Measurements from ENCODE around the gene CNPY4. TPM values are rescaled to one million over a fixed set of nuclear protein-coding genes. Genes with fewer than 3 reads are reported as not detected.
A peak's percentile ranks its signal among the peaks of the same experiment; 100 is the strongest.

CNPY4 gene
- total RNA-seq, 2 experiments from 2014 or later, result 20.9 to 26.7 TPM

DNA sequence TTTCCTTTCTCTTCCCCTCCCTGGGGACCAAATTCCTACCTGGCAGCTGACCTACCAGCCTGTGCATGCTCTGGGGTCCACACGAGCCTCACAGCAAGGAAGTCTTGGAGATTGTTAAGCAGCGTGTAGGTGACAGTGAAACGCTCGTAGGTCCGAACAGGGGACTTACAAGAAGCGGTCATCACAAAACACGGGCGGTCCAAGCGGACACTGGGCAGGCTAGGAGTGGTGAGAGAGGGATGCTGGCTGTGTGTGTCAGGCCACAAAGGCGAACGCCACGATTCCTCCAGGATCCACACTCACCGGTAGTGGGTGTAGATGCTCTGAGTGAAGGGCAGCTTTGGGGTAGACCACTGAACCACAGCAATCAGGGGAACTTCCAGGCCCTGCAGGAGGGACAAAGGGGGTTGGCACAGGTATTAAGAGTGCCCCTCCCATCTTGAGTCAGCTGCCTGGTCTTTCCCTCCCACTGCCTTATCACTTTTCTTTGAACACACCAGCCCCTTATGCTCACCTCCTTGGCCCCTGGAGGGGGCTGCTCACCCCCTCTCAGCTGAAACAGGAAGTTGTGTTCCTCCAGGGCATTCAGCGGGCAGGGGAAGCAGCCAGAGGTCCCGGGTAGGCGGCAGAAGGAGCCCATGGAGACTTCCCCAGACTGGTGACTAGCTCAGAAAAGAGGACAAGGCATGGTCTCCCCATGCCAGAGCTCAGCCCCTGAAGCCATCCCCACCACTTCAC lies 37.1 kb downstream of the CNPY4 start:
- Histone ChIP-seq H3K9me2 (ENCODE audit: insufficient read depth, low read length) (no peaks in the 10 kb centered on the region), H2AFZ (ENCODE audit: low read length) (no peak overlapping the region), H3K79me2 (ENCODE audit: insufficient read depth, low read depth, low read length) (peaks cover 28% of the 10 kb centered on the region; the same call in 1 of the 2 replicates), H3K4me2 (ENCODE audit: low read length) (peak overlapping the region; percentile 98), H3K4me1 (ENCODE audit: insufficient read depth, low read length, poor library complexity, severe bottlenecking) (peaks cover 51% of the 10 kb centered on the region), H3K27ac (ENCODE audit: low read depth, low read length, poor library complexity, severe bottlenecking) (peak overlapping the region; percentile 62), H3K36me3 (ENCODE audit: insufficient read depth, low read length) (peaks cover 61% of the 10 kb centered on the region), H3K4me3 (ENCODE audit: low read depth, low read length, poor library complexity, severe bottlenecking) (peak overlapping the region; percentile 93), H4K20me1 (ENCODE audit: insufficient read depth, low read length) (peaks cover 10% of the 10 kb centered on the region; the same call in 1 of the 2 replicates), H3K9me3 (ENCODE audit: low read length) (no peaks in the 10 kb centered on the region)
- intact Hi-C loops (cut with micrococcal nuclease; ENCODE audit: unreplicated experiment), result loop anchor here (5.0 kb wide), 1 partner anchor 61 kb away; the partner anchor contains the start of gene PVRIG
- ChIA-PET CTCF (ENCODE audit: unreplicated experiment) (no interaction called here), POLR2A (interaction anchor here (0.5 to 2.0 kb wide), 4 partner anchors 8 to 366 kb away, joined by 3 to 7 read pairs (median 3); partner anchors contain the start of gene LAMTOR4)
- BruUV-seq (replicated peaks), result TSS peak; percentile 25
- DNase-seq (ENCODE audit: low spot score), result no peak
- no peak for TF ChIP-seq EZH2phosphoT487 (IDR thresholded peaks at IDR 0.05; ENCODE audit: borderline replicate concordance, low read depth, low read length)
- TF ChIP-seq, protein P1, sequence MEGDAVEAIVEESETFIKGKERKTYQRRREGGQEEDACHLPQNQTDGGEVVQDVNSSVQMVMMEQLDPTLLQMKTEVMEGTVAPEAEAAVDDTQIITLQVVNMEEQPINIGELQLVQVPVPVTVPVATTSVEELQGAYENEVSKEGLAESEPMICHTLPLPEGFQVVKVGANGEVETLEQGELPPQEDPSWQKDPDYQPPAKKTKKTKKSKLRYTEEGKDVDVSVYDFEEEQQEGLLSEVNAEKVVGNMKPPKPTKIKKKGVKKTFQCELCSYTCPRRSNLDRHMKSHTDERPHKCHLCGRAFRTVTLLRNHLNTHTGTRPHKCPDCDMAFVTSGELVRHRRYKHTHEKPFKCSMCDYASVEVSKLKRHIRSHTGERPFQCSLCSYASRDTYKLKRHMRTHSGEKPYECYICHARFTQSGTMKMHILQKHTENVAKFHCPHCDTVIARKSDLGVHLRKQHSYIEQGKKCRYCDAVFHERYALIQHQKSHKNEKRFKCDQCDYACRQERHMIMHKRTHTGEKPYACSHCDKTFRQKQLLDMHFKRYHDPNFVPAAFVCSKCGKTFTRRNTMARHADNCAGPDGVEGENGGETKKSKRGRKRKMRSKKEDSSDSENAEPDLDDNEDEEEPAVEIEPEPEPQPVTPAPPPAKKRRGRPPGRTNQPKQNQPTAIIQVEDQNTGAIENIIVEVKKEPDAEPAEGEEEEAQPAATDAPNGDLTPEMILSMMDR (conservative IDR thresholded peaks at IDR 0.05; ENCODE audit: low read length), result no peak

DNA sequence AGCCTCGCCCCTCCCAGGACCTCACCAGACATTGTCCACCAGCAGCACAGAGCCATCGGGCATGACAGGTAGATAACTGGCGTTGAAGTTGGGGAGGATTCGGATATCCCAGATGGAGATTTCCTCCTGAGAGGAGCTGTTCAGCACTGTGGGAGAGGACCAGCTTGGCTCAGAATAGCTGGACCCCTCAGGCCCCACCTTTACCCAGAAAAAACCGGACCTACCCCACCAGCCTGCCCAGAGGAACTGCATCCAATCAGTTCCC lies 37.6 kb downstream of the CNPY4 start:
- DNase-seq (ENCODE audit: low spot score), result no peak
- no peaks in the 10 kb centered on the region for H3K9me3 ChIP-seq (ENCODE audit: low read length)
- no peak for TF ChIP-seq EZH2phosphoT487 (IDR thresholded peaks at IDR 0.05; ENCODE audit: borderline replicate concordance, low read depth, low read length)
- TF ChIP-seq, protein P1 (conservative IDR thresholded peaks at IDR 0.05; ENCODE audit: low read length), result no peak
- peaks cover 10% of the 10 kb centered on the region; the same call in 1 of the 2 replicates for H4K20me1 ChIP-seq (ENCODE audit: insufficient read depth, low read length)
- CTCF ChIA-PET (ENCODE audit: unreplicated experiment), result interaction anchor here (1.1 kb wide), 1 partner anchor 32 kb away, joined by 3 read pairs; no protein-coding TSS in a partner anchor
- intact Hi-C loops (cut with micrococcal nuclease; ENCODE audit: unreplicated experiment), result loop anchor here (5.0 kb wide), 1 partner anchor 60 kb away; the partner anchor contains the start of gene PVRIG
- no TSS peak for BruUV-seq (replicated peaks)
- peaks cover 56% of the 10 kb centered on the region for H3K36me3 ChIP-seq (ENCODE audit: insufficient read depth, low read length)
- no peaks in the 10 kb centered on the region for H3K9me2 ChIP-seq (ENCODE audit: insufficient read depth, low read length)
- peak overlapping the region; percentile 62 for H3K27ac ChIP-seq (ENCODE audit: low read depth, low read length, poor library complexity, severe bottlenecking)
- peak overlapping the region; percentile 98 for H3K4me2 ChIP-seq (ENCODE audit: low read length)
- H2AFZ ChIP-seq (ENCODE audit: low read length), result no peak overlapping the region
- POLR2A ChIA-PET, result interaction anchor here (0.5 to 2.0 kb wide), 5 partner anchors 9 to 1741 kb away, joined by 3 to 7 read pairs (median 3); partner anchors contain the start of gene LAMTOR4
- H3K4me3 ChIP-seq (ENCODE audit: low read depth, low read length, poor library complexity, severe bottlenecking), result peak overlapping the region; percentile 93
- H3K79me2 ChIP-seq (ENCODE audit: insufficient read depth, low read depth, low read length), result peaks cover 23% of the 10 kb centered on the region; the same call in 1 of the 2 replicates
- H3K4me1 ChIP-seq (ENCODE audit: insufficient read depth, low read length, poor library complexity, severe bottlenecking), result peaks cover 47% of the 10 kb centered on the region

All from OCI-LY7 (cell line).